ENCODE results near the gene TEX13C.

Gene TEX13C

GRCh38 chrX:125322431-125322830, 2.8 kb downstream of the TEX13C start:
- H2BK12ac ChIP-seq (ENCODE audit: low read length in 2 of 2), result no peak overlapping the region
- no peaks in the 10 kb centered on the region for H3K4me1 ChIP-seq (ENCODE audit: control insufficient read depth, insufficient read depth, low read depth, low read length)
- H3K18ac ChIP-seq (ENCODE audit: low read depth in 1 of 2, low read length in 2 of 2), result no peak overlapping the region
- no peak overlapping the region for H3K4me2 ChIP-seq (ENCODE audit: low read length, poor library complexity, severe bottlenecking)
- H3K27me3 ChIP-seq (ENCODE audit: control insufficient read depth in 1 of 2, insufficient read depth in 1 of 2, low read length in 2 of 2), result no peaks in the 10 kb centered on the region
- H3K27ac ChIP-seq (ENCODE audit: low read length, poor library complexity, severe bottlenecking), result no peak overlapping the region
- H3K4ac ChIP-seq (ENCODE audit: low read depth in 1 of 2, low read length in 2 of 2), result no peak overlapping the region
- no peaks in the 10 kb centered on the region for H3K9me3 ChIP-seq (ENCODE audit: control insufficient read depth, low read length)
- no peak overlapping the region for H3K9ac ChIP-seq (ENCODE audit: low read length)
- H3K14ac ChIP-seq (ENCODE audit: low read length in 2 of 2), result no peak overlapping the region
- no peak overlapping the region for H2BK5ac ChIP-seq (ENCODE audit: low read depth, low read length, poor library complexity, severe bottlenecking)
- 32% methylated on average over 2 of the region's 2 CpGs for WGBS
- H2AFZ ChIP-seq (ENCODE audit: low read depth, low read length), result no peak overlapping the region
- H2BK120ac ChIP-seq (ENCODE audit: low read depth, low read length), result no peak overlapping the region
- no peak for DNase-seq
- no peaks in the 10 kb centered on the region for H3K79me1 ChIP-seq (replicated peaks; ENCODE audit: low read length, poor library complexity, severe bottlenecking)
- H3K23ac ChIP-seq (ENCODE audit: low read length in 2 of 2), result no peak overlapping the region
- no peak overlapping the region for H4K91ac ChIP-seq (ENCODE audit: low read length)
- H2AK5ac ChIP-seq (ENCODE audit: low read length, severe bottlenecking), result no peak overlapping the region
- H2BK15ac ChIP-seq (ENCODE audit: low read depth, poor library complexity, severe bottlenecking), result no peak overlapping the region
- no peak overlapping the region for H4K8ac ChIP-seq (ENCODE audit: low read length)
- no peaks in the 10 kb centered on the region for H3K36me3 ChIP-seq (ENCODE audit: control insufficient read depth in 1 of 2, insufficient read depth in 2 of 2, low read depth in 1 of 2, low read length in 2 of 2)
- no peak overlapping the region for H3K4me3 ChIP-seq (ENCODE audit: insufficient read depth in 1 of 2, low read depth in 1 of 2, low read length in 2 of 2)

- WGBS, result 83% methylated on average over 3 of the region's 3 CpGs
- Histone ChIP-seq H3K36me3 (ENCODE audit: control insufficient read depth in 1 of 2, insufficient read depth in 2 of 2, low read depth in 1 of 2, low read length in 2 of 2) (no peaks in the 10 kb centered on the region), H3K4me1 (ENCODE audit: control insufficient read depth, insufficient read depth, low read depth, low read length) (no peaks in the 10 kb centered on the region), H2AK5ac (ENCODE audit: low read length, severe bottlenecking) (no peak overlapping the region), H2BK15ac (ENCODE audit: low read depth, poor library complexity, severe bottlenecking) (no peak overlapping the region), H2BK5ac (ENCODE audit: low read depth, low read length, poor library complexity, severe bottlenecking) (no peak overlapping the region), H2BK120ac (ENCODE audit: low read depth, low read length) (no peak overlapping the region), H4K8ac (ENCODE audit: low read length) (no peak overlapping the region), H3K14ac (ENCODE audit: low read length in 2 of 2) (no peak overlapping the region), H3K4me2 (ENCODE audit: low read length, poor library complexity, severe bottlenecking) (no peak overlapping the region), H3K23ac (ENCODE audit: low read length in 2 of 2) (no peak overlapping the region), H3K18ac (ENCODE audit: low read depth in 1 of 2, low read length in 2 of 2) (no peak overlapping the region), H3K4me3 (ENCODE audit: insufficient read depth in 1 of 2, low read depth in 1 of 2, low read length in 2 of 2) (no peak overlapping the region), H3K79me1 (replicated peaks; ENCODE audit: low read length, poor library complexity, severe bottlenecking) (no peaks in the 10 kb centered on the region), H3K9me3 (ENCODE audit: control insufficient read depth, low read length) (no peaks in the 10 kb centered on the region), H3K9ac (ENCODE audit: low read length) (no peak overlapping the region), H2AFZ (ENCODE audit: low read depth, low read length) (no peak overlapping the region), H4K91ac (ENCODE audit: low read length) (no peak overlapping the region), H2BK12ac (ENCODE audit: low read length in 2 of 2) (no peak overlapping the region), H3K4ac (ENCODE audit: low read depth in 1 of 2, low read length in 2 of 2) (no peak overlapping the region), H3K27ac (ENCODE audit: low read length, poor library complexity, severe bottlenecking) (no peak overlapping the region), H3K27me3 (ENCODE audit: control insufficient read depth in 1 of 2, insufficient read depth in 1 of 2, low read length in 2 of 2) (no peaks in the 10 kb centered on the region)
- no peak for DNase-seq
Measured at GRCh38 chrX:125326599-125326998, 6.9 kb downstream of the TEX13C start.

- no peak overlapping the region for H3K4me2 ChIP-seq (ENCODE audit: low read length, poor library complexity, severe bottlenecking)
- no peak overlapping the region for H2BK12ac ChIP-seq (ENCODE audit: low read length in 2 of 2)
- H3K9me3 ChIP-seq (ENCODE audit: control insufficient read depth, low read length), result no peaks in the 10 kb centered on the region
- no peak overlapping the region for H3K9ac ChIP-seq (ENCODE audit: low read length)
- no peak overlapping the region for H3K27ac ChIP-seq (ENCODE audit: low read length, poor library complexity, severe bottlenecking)
- no peak overlapping the region for H4K91ac ChIP-seq (ENCODE audit: low read length)
- H2AK5ac ChIP-seq (ENCODE audit: low read length, severe bottlenecking), result no peak overlapping the region
- no peak overlapping the region for H2AFZ ChIP-seq (ENCODE audit: low read depth, low read length)
- H3K4ac ChIP-seq (ENCODE audit: low read depth in 1 of 2, low read length in 2 of 2), result no peak overlapping the region
- H3K14ac ChIP-seq (ENCODE audit: low read length in 2 of 2), result no peak overlapping the region
- 81% methylated on average over 10 of the region's 12 CpGs for WGBS
- no peak overlapping the region for H4K8ac ChIP-seq (ENCODE audit: low read length)
- H3K36me3 ChIP-seq (ENCODE audit: control insufficient read depth in 1 of 2, insufficient read depth in 2 of 2, low read depth in 1 of 2, low read length in 2 of 2), result no peaks in the 10 kb centered on the region
- H2BK120ac ChIP-seq (ENCODE audit: low read depth, low read length), result no peak overlapping the region
- no peak overlapping the region for H2BK15ac ChIP-seq (ENCODE audit: low read depth, poor library complexity, severe bottlenecking)
- no peak for DNase-seq
- no peak overlapping the region for H3K4me3 ChIP-seq (ENCODE audit: insufficient read depth in 1 of 2, low read depth in 1 of 2, low read length in 2 of 2)
- no peaks in the 10 kb centered on the region for H3K79me1 ChIP-seq (replicated peaks; ENCODE audit: low read length, poor library complexity, severe bottlenecking)
- no peaks in the 10 kb centered on the region for H3K4me1 ChIP-seq (ENCODE audit: control insufficient read depth, insufficient read depth, low read depth, low read length)
- no peak overlapping the region for H2BK5ac ChIP-seq (ENCODE audit: low read depth, low read length, poor library complexity, severe bottlenecking)
- H3K18ac ChIP-seq (ENCODE audit: low read depth in 1 of 2, low read length in 2 of 2), result no peak overlapping the region
- no peak overlapping the region for H3K23ac ChIP-seq (ENCODE audit: low read length in 2 of 2)
- no peaks in the 10 kb centered on the region for H3K27me3 ChIP-seq (ENCODE audit: control insufficient read depth in 1 of 2, insufficient read depth in 1 of 2, low read length in 2 of 2)
Measured at GRCh38 chrX:125327891-125328290, 8.2 kb downstream of the TEX13C start.

- no peak overlapping the region for H2AFZ ChIP-seq (ENCODE audit: low read depth, low read length)
- no peak overlapping the region for H4K8ac ChIP-seq (ENCODE audit: low read length)
- H2BK12ac ChIP-seq (ENCODE audit: low read length in 2 of 2), result no peak overlapping the region
- H2BK15ac ChIP-seq (ENCODE audit: low read depth, poor library complexity, severe bottlenecking), result no peak overlapping the region
- H3K23ac ChIP-seq (ENCODE audit: low read length in 2 of 2), result no peak overlapping the region
- DNase-seq, result no peak
- H3K27ac ChIP-seq (ENCODE audit: low read length, poor library complexity, severe bottlenecking), result no peak overlapping the region
- no peak overlapping the region for H3K4me2 ChIP-seq (ENCODE audit: low read length, poor library complexity, severe bottlenecking)
- H3K9ac ChIP-seq (ENCODE audit: low read length), result no peak overlapping the region
- H2BK5ac ChIP-seq (ENCODE audit: low read depth, low read length, poor library complexity, severe bottlenecking), result no peak overlapping the region
- H3K9me3 ChIP-seq (ENCODE audit: control insufficient read depth, low read length), result no peaks in the 10 kb centered on the region
- no peak overlapping the region for H2AK5ac ChIP-seq (ENCODE audit: low read length, severe bottlenecking)
- no peak overlapping the region for H4K91ac ChIP-seq (ENCODE audit: low read length)
- no peaks in the 10 kb centered on the region for H3K27me3 ChIP-seq (ENCODE audit: control insufficient read depth in 1 of 2, insufficient read depth in 1 of 2, low read length in 2 of 2)
- H3K36me3 ChIP-seq (ENCODE audit: control insufficient read depth in 1 of 2, insufficient read depth in 2 of 2, low read depth in 1 of 2, low read length in 2 of 2), result no peaks in the 10 kb centered on the region
- H3K14ac ChIP-seq (ENCODE audit: low read length in 2 of 2), result no peak overlapping the region
- H2BK120ac ChIP-seq (ENCODE audit: low read depth, low read length), result no peak overlapping the region
- H3K79me1 ChIP-seq (replicated peaks; ENCODE audit: low read length, poor library complexity, severe bottlenecking), result no peaks in the 10 kb centered on the region
- H3K4ac ChIP-seq (ENCODE audit: low read depth in 1 of 2, low read length in 2 of 2), result no peak overlapping the region
- no peak overlapping the region for H3K18ac ChIP-seq (ENCODE audit: low read depth in 1 of 2, low read length in 2 of 2)
- H3K4me3 ChIP-seq (ENCODE audit: insufficient read depth in 1 of 2, low read depth in 1 of 2, low read length in 2 of 2), result no peak overlapping the region
- no CpG with 5 or more reads among the region's 2 CpGs for WGBS
- no peaks in the 10 kb centered on the region for H3K4me1 ChIP-seq (ENCODE audit: control insufficient read depth, insufficient read depth, low read depth, low read length)
Measured at GRCh38 chrX:125333583-125333982, 13.9 kb downstream of the TEX13C start.

Measured in mesenchymal stem cell (in vitro differentiated cells and primary cell).